ENCODE results near the gene PDXDC1.
"Not testable (repeated sequence)": the region's sequence is repeated elsewhere in the genome, so short reads cannot be mapped to it uniquely, and the experiment has no call there.

Gene PDXDC1

GRCh38 chr16:15135483-15136360 lies 160.9 kb downstream of the PDXDC1 start:
- not testable (repeated sequence) for DNase-seq

DNA sequence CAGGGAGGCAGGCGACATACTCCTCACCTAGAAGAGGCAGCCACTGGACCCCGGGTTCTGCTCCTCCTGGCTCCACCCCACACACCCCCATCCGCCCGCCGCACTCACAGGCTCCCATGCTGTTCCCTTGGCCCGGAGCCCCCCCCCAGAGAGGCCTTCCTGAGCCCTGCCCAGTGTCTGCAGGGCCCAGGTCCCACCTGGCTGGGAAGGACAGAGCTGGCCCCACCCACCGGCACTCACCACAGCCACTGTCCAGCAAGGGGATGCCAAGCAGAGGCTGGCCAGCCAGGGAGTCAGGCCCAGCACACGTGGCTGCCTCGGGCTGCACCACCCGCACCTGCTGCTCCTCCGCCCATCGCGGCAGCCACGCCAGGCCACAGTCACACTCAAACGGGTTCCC lies 162.7 kb downstream of the PDXDC1 start:
- not testable (repeated sequence) for DNase-seq

GRCh38 chr16:15140444-15141365 lies 165.9 kb downstream of the PDXDC1 start:
- DNase-seq, result not testable (repeated sequence)

DNA sequence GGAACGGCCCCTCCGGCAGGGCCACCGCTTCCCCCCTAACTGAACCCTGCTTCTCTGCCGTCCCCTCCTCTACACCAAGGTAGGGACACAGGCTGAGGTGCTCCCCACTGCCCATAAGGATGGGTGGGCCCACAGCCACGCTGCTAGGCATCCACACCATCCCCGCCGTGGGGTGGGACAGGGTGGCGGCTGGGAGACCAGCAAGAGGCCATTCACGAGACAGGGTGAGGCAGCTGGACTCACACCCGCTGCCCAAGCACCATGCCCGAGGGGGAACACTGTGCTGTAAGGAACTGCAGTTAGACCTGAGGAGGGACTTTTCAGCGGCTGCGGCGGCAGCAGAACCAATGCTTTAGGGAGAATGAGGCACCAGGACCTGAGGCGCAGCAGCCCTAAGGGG lies 166.8 kb downstream of the PDXDC1 start:
- DNase-seq, result no peak

GRCh38 chr16:15142107-15142890 lies 167.5 kb downstream of the PDXDC1 start:
- DNase-seq, result not testable (repeated sequence)

DNA sequence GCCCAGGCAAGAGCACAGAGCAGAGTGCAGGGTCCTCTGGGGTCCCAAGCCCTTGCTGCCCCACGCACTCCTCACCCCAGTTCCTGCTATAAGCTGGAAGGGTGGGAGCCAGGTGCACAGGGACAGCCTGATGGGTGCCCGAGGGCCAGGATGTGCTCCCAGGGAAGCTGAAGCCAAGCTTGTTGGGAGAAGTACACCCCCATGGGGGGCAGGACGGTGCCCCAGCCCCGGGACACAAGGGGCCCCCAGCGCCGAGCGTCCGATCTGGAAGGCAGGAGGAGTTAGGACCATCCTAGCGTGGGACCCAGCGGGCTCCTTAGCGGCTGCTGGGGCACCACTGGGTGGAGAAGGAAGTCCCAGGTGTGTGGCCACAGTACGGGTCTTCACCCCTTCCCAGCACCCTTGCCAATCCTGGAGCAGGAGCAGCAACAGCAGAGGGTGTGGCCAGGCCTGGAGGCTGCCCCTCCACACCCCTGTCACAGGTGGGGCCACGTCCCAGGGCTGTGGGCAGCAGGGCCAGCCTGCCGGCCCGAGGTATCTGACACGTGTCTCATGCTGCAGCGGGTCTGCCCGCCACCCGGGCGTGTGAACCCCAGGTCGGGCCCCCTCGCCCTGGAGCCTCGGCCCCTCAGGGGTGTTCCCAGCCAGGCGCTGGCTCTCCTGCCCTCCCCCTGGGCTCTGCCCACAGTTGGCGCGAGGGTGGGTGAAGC lies 168.2 kb downstream of the PDXDC1 start:
- not testable (repeated sequence) for DNase-seq

GRCh38 chr16:15143601-15144091 lies 168.8 kb downstream of the PDXDC1 start:
- not testable (repeated sequence) for DNase-seq

- DNase-seq, result not testable (repeated sequence)
Observed at GRCh38 chr16:15144092-15144631, 169.3 kb downstream of the PDXDC1 start.

DNA sequence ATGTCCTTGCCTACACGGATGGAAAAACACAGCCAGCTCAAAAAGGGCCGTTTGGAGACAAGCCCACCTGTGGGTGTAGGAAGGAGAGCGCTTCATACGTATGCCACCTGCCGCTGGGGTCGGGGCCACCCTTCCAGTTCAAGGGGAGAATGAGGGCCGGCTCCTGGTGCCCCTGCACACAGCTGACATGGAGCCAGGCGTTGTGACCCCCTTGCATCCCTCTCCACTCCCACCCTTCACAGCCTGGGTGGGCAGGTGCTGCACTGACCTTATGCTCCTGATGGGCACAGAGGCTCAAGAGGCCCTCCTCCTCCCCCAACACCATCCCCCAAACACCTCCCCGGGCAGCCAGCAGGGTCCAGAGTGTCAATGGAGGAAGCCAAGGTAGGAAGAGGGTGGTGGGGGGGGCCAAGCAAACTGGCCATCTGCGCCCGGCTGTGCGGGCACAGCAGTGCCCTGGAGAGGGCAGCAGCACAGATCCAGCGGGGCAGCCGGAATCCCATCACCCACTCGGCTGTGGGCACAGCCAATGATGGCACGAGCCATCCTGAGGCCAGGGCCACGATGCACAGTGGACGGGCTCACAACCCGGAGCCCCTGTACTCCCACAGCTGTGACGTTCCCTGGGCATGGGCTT lies 170.1 kb downstream of the PDXDC1 start:
- not testable (repeated sequence) for DNase-seq

GRCh38 chr16:15145418-15146263 lies 170.8 kb downstream of the PDXDC1 start:
- DNase-seq, result not testable (repeated sequence)

GRCh38 chr16:15146264-15146662 lies 171.4 kb downstream of the PDXDC1 start:
- not testable (repeated sequence) for DNase-seq

- not testable (repeated sequence) for DNase-seq
Observed at GRCh38 chr16:15148831-15149230, 174.0 kb downstream of the PDXDC1 start.

GRCh38 chr16:15149260-15149659 lies 174.4 kb downstream of the PDXDC1 start:
- DNase-seq, result not testable (repeated sequence)

DNA sequence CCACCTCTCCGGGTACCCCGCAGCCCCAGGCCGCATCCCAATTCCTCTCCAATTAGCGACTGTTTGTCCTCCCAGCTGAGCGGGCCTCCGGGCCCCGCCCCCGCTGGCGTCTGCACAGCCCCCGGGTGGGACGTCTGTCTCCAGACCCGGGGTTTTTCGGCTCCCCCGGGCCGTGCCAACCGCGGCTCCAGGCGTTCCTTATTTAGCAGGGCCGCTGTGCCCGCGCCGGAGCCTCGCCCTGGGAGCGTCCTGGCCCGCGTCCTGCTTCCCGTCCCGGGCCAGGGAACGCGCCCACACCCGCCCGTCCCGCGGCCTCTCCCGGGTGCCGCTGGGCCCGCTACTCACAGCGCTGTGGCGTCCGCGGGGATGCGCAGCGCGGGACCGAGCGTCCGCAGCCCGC lies 179.2 kb downstream of the PDXDC1 start:
- DNase-seq, result not testable (repeated sequence)

DNA sequence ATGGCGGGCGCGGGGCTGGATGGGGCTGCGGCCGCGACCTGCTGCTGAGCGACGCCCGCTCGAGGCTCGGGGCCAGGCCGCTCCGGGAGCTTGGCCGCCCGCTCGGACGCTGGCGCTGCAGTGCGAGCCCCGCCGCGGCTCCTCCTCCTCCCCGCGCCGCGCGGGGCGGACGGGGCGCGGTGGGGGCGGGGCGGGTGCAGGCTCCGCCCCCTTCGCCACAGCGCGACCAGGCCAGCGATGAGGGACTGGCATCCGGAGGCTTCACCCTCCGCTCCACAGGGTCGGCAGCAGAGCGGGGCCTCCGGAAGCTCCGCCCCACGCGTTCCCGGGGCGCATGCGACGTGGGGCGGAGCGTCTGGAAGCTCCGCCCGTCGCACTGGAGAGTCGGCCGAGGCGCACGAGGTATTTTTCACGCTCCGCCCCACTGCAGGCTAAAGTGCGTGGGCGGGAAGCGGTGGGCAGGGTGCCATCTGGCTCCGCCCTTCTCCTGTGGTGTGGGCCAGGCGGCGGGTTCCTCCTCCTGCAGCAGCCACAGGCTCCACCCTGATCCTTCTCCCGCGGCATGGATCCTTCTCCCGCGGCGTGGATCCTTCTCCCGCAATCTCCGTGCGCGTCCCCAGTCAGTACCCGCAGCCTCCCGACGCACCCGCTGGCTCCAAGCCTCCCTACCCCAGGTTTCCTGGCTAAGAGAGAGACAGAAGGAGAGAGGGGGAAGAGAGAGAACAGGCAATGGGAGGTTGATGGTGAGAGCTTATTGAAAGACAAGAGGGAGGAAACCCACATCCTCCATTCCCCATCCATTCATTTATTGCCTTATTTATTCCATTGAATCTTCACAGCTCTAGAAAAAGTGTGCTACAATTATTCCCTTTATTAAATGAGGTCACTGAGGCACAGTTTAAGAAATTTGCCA lies 180.1 kb downstream of the PDXDC1 start:
- peak; percentile 74 to 82 for DNase-seq

GRCh38 chr16:15157644-15158043 lies 182.8 kb downstream of the PDXDC1 start:
- DNase-seq, result not testable (repeated sequence)

GRCh38 chr16:15159671-15160070 lies 184.8 kb downstream of the PDXDC1 start:
- DNase-seq, result not testable (repeated sequence)

- DNase-seq, result not testable (repeated sequence)
Observed at GRCh38 chr16:15160571-15160970, 185.7 kb downstream of the PDXDC1 start.

DNA sequence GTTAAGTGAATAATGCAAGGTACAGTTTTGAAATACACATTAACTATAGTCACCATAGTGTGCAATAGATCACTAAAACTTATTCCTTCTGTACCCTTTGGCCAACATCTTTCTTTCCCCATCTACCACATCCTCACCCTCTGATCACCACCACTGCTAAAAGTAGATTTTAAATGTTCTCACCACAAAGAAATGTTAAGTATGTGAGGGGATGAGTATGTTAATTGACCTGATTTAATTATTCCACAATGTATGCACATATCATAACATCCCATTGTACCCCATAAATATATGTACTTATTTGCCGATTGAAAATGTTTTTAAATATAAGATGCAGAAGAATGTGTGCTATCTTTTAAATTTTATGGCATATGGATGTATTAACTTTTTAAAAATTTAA lies 188.2 kb downstream of the PDXDC1 start:
- DNase-seq, result not testable (repeated sequence)
